WTC11 (cell line): ENCODE results near the gene NAA50. TPM values are rescaled to one million over a fixed set of nuclear protein-coding genes. Genes with fewer than 3 reads are reported as not detected.

Experiments
- ATAC-seq: fragments of 200-7000 bp; cut with Tn5 transposase; 2 replicates; pipeline ENCODE4 v1.10.0; 2021; ENCODE audit warnings: mild to moderate bottlenecking, moderate library complexity
- CTCF ChIA-PET: fragments of 300-600 bp; sonication (Branson Sonifier 250); formaldehyde crosslinking; loops from one replicate; lab custom pipeline; 2021; ENCODE audit warnings: antibody characterized with exemption; lab: Charles Lee
- POLR2A ChIA-PET: fragments of 350-600 bp; sonication (Branson Sonifier 250); formaldehyde crosslinking; loops from one replicate; lab custom pipeline; 2021; ENCODE audit warnings: antibody characterized with exemption; lab: Charles Lee
- DNase-seq: peaks from one replicate; pipeline ENCODE4 v3.0.0; 2021; ENCODE audit warnings: low spot score
- H3K27ac Mint-ChIP-seq: 2 replicates; pipeline ENCODE4 v1.8.0; 2021; ENCODE audit warnings: mixed read lengths
- H3K27me3 Mint-ChIP-seq: 2 replicates; pipeline ENCODE4 v1.8.0; 2021; ENCODE audit warnings: low read depth, mild to moderate bottlenecking, moderate library complexity, mixed read lengths
- H3K36me3 Mint-ChIP-seq: 2 replicates; pipeline ENCODE4 v1.8.0; 2021; ENCODE audit warnings: mixed read lengths
- H3K4me1 Mint-ChIP-seq: 2 replicates; pipeline ENCODE4 v1.8.0; 2022; ENCODE audit warnings: mixed read lengths
- H3K4me3 Mint-ChIP-seq: 2 replicates; pipeline ENCODE4 v1.8.0; 2021; ENCODE audit warnings: mild to moderate bottlenecking, moderate library complexity, mixed read lengths
- H3K9me3 Mint-ChIP-seq: 2 replicates; pipeline ENCODE4 v1.8.0; 2021; ENCODE audit warnings: mixed read lengths
- EMX1 ChIP-seq: fragments of 250-450 bp; sonication (Bioruptor Pico); IDR thresholded peaks from 2 replicates; pipeline ENCODE4 v1.8.0; 2021; ENCODE audit warnings: mild to moderate bottlenecking
- FOXK1 ChIP-seq: sonication (generic); formaldehyde crosslinking; IDR thresholded peaks from 2 replicates; pipeline ENCODE4 v1.8.0; 2022; ENCODE audit warnings: mild to moderate bottlenecking, moderate library complexity, missing genetic modification reagents
- HMGA2 ChIP-seq: fragments of 250-450 bp; sonication (Bioruptor Pico); IDR thresholded peaks from 2 replicates; pipeline ENCODE4 v1.4.0; 2021; ENCODE audit warnings: mild to moderate bottlenecking, moderate library complexity
- KAT7 ChIP-seq: sonication (generic); formaldehyde crosslinking; IDR thresholded peaks from 2 replicates; pipeline ENCODE4 v1.8.1; 2023; ENCODE audit warnings: missing genetic modification reagents, mild to moderate bottlenecking, borderline replicate concordance
- MXD4 ChIP-seq: fragments of 250-450 bp; sonication (Bioruptor Pico); IDR thresholded peaks from 2 replicates; pipeline ENCODE4 v1.8.0; 2021; ENCODE audit warnings: mild to moderate bottlenecking, moderate library complexity, borderline replicate concordance
- NFATC4 ChIP-seq: fragments of 250-450 bp; sonication (Bioruptor Pico); IDR thresholded peaks from 2 replicates; pipeline ENCODE4 v1.9.0; 2021; ENCODE audit warnings: mild to moderate bottlenecking
- NFE2L1 ChIP-seq: sonication (generic); formaldehyde crosslinking; IDR thresholded peaks from 2 replicates; pipeline ENCODE4 v1.8.1; 2023; ENCODE audit warnings: missing genetic modification reagents
- NR3C1 ChIP-seq: sonication (generic); formaldehyde crosslinking; conservative IDR thresholded peaks from 2 replicates; pipeline ENCODE4 v1.8.1; 2023; ENCODE audit warnings: low read depth, mild to moderate bottlenecking, missing genetic modification reagents
- ZBTB21 ChIP-seq: sonication (generic); formaldehyde crosslinking; IDR thresholded peaks from 2 replicates; pipeline ENCODE4 v1.8.1; 2023; ENCODE audit warnings: mild to moderate bottlenecking, missing genetic modification reagents, borderline replicate concordance
- ZNF219 ChIP-seq: sonication (generic); formaldehyde crosslinking; IDR thresholded peaks from 2 replicates; pipeline ENCODE4 v1.8.0; 2023; ENCODE audit warnings: missing genetic modification reagents, mild to moderate bottlenecking, borderline replicate concordance
- ZNF232 ChIP-seq: sonication (generic); formaldehyde crosslinking; IDR thresholded peaks from 2 replicates; pipeline ENCODE4 v1.8.0; 2022; ENCODE audit warnings: mild to moderate bottlenecking, missing genetic modification reagents
- ZNF317 ChIP-seq: sonication (generic); formaldehyde crosslinking; IDR thresholded peaks from 2 replicates; pipeline ENCODE4 v1.8.1; 2023; ENCODE audit warnings: low read depth, mild to moderate bottlenecking, moderate library complexity, missing genetic modification reagents, borderline replicate concordance
- ZNF423 ChIP-seq: fragments of 250-450 bp; sonication (Bioruptor Pico); IDR thresholded peaks from 2 replicates; pipeline ENCODE4 v2.1.2; 2022; ENCODE audit warnings: mild to moderate bottlenecking, moderate library complexity
- total RNA-seq: library from RNA; stranded (reverse); gene quantifications from 3 replicates; pipeline ENCODE4 v1.2.3, GENCODE V29; 2021
- TF ChIP-seq, protein P1 (sequence below): sonication (generic); formaldehyde crosslinking; IDR thresholded peaks from 2 replicates; pipeline ENCODE4 v1.8.1; 2022; ENCODE audit warnings: low read depth, missing genetic modification reagents, borderline replicate concordance
- TF ChIP-seq, protein P2 (sequence below): sonication (generic); formaldehyde crosslinking; IDR thresholded peaks from 2 replicates; pipeline ENCODE4 v1.8.0; 2023; ENCODE audit warnings: mild to moderate bottlenecking, missing genetic modification reagents
- TF ChIP-seq, protein P3 (sequence below): sonication (generic); formaldehyde crosslinking; IDR thresholded peaks from 2 replicates; pipeline ENCODE4 v1.8.1; 2022; ENCODE audit warnings: mild to moderate bottlenecking, missing genetic modification reagents, moderate library complexity, borderline replicate concordance
- TF ChIP-seq, protein P4 (sequence below): sonication (generic); formaldehyde crosslinking; IDR thresholded peaks from 2 replicates; pipeline ENCODE4 v1.8.0; 2022; ENCODE audit warnings: missing genetic modification reagents

NAA50 gene
- total RNA-seq, 1 experiment from 2014 or later = 193 TPM

DNA sequence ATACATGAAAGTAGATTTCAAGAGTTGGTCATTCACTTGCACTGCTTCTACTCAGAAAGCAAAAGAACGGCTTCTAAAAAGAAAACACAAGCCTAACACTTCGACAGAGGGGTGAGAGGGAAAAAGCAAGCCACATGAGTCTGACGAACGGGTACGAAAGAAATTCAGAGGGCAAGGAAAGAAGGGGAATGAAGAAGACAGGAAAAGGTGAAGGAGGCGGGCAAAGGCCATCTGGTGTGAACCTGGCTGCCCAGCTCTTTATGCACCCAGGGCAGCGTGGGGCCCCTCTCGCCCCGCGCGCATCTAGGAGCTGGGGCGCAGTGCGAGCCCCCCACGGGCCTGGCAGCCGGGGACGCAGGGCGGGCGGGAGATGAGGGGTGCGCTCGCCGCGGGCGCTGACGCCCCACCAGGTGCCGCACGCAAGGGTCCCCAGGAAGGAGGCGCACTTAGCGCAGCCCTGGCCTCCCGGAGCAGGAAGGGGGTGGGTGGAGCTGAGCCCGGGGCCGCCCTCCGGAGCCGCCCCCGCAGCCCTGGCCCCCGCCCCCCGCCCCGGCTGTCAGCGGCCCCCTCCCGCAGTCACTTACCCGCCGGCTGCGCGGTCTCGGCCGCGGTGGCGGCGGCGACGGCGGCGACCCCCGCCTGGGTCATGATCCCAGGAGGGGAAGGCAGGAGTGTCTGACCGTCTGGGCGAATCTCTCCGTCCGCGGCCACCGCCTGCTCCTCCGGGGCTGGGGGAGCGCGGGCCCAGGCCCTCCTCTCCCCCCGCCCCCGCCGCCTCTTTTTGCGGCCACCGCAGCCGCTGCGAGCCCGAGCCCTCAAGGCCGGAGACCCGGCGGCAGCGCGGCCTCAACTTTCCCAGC, 50.0 kb downstream of the NAA50 start, which contains the start of gene USF3:
Gene USF3 (minus strand): TSS at position 857 of the 860 bp plus-strand sequence. CDS start 21,764 bp downstream, outside the sequence.
- Mint-ChIP-seq H3K27me3 (no peaks in the 10 kb centered on the region), H3K27ac (peak within 1 kb of the TSS; percentile 98), H3K36me3 (no peaks in the 10 kb centered on the region), H3K9me3 (no peaks in the 10 kb centered on the region), H3K4me3 (peak within 1 kb of the TSS; percentile 100), H3K4me1 (peaks cover 13% of the 10 kb centered on the region)
- DNase-seq (peak; percentile 68), ATAC-seq (peak; percentile 61)
- TF ChIP-seq ZNF219 (CRISPR knock-in tag) = 0 out of 2 replicates have a peak, but pooled peaks have one; percentile 50
- TF ChIP-seq NFATC4 = no peak
- no peak for TF ChIP-seq KAT7 (CRISPR knock-in tag)
- TF ChIP-seq, protein P1, sequence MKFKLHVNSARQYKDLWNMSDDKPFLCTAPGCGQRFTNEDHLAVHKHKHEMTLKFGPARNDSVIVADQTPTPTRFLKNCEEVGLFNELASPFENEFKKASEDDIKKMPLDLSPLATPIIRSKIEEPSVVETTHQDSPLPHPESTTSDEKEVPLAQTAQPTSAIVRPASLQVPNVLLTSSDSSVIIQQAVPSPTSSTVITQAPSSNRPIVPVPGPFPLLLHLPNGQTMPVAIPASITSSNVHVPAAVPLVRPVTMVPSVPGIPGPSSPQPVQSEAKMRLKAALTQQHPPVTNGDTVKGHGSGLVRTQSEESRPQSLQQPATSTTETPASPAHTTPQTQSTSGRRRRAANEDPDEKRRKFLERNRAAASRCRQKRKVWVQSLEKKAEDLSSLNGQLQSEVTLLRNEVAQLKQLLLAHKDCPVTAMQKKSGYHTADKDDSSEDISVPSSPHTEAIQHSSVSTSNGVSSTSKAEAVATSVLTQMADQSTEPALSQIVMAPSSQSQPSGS (CRISPR knock-in tag) = no peak
- TF ChIP-seq ZNF423 (CRISPR knock-in tag) = peak; percentile 19; the same call in 1 of the 2 replicates
- no peak for TF ChIP-seq NR3C1 (CRISPR knock-in tag)
- TF ChIP-seq ZNF232 (CRISPR knock-in tag) = 0 out of 2 replicates have a peak, but pooled peaks have one; percentile 15
- TF ChIP-seq, protein P2, sequence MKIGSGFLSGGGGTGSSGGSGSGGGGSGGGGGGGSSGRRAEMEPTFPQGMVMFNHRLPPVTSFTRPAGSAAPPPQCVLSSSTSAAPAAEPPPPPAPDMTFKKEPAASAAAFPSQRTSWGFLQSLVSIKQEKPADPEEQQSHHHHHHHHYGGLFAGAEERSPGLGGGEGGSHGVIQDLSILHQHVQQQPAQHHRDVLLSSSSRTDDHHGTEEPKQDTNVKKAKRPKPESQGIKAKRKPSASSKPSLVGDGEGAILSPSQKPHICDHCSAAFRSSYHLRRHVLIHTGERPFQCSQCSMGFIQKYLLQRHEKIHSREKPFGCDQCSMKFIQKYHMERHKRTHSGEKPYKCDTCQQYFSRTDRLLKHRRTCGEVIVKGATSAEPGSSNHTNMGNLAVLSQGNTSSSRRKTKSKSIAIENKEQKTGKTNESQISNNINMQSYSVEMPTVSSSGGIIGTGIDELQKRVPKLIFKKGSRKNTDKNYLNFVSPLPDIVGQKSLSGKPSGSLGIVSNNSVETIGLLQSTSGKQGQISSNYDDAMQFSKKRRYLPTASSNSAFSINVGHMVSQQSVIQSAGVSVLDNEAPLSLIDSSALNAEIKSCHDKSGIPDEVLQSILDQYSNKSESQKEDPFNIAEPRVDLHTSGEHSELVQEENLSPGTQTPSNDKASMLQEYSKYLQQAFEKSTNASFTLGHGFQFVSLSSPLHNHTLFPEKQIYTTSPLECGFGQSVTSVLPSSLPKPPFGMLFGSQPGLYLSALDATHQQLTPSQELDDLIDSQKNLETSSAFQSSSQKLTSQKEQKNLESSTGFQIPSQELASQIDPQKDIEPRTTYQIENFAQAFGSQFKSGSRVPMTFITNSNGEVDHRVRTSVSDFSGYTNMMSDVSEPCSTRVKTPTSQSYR = no peak
- TF ChIP-seq FOXK1 (CRISPR knock-in tag) = no peak
- TF ChIP-seq ZBTB21 (CRISPR knock-in tag) = 0 out of 2 replicates have a peak, but pooled peaks have one; percentile 33
- POLR2A ChIA-PET = interaction anchor here (0.6 to 1.4 kb wide), 3 partner anchors 19 to 50 kb away, joined by 3 to 4 read pairs (median 3); partner anchors contain the start of gene NAA50
- CTCF ChIA-PET = interaction anchor here (0.6 to 1.6 kb wide), 8 partner anchors 10 to 356 kb away, joined by 3 to 15 read pairs (median 3); partner anchors contain the start of genes ATP6V1A, GRAMD1C and NAA50

DNA sequence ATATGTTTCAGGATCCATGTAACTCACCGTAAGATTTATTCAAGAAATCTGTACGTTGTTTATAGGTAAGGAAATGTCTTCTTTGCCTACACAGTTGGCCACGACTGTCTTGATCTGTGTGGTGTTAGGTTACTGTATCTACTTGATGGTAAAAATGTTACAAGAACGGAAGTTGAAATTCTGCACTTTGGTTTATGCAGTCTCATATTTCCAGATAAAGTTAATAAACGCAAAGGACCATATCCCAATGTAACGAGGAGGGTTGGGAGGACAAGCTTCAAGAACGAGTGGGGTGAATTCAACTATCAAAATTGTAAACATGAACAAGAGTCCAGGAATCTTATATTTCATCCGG, 50.6 kb downstream of the NAA50 start:
- Mint-ChIP-seq H3K4me3 (peak overlapping the region; percentile 100), H3K9me3 (no peaks in the 10 kb centered on the region), H3K36me3 (no peaks in the 10 kb centered on the region), H3K27me3 (no peaks in the 10 kb centered on the region), H3K27ac (peak overlapping the region; percentile 98), H3K4me1 (peaks cover 13% of the 10 kb centered on the region)
- ATAC-seq = no peak
- ChIA-PET POLR2A (interaction anchor here (0.6 to 1.4 kb wide), 2 partner anchors 18 to 50 kb away, joined by 3 to 4 read pairs; partner anchors contain the start of gene NAA50), CTCF (interaction anchor here (1.2 to 1.6 kb wide), 2 partner anchors 31 to 50 kb away, joined by 3 to 15 read pairs; partner anchors contain the start of gene NAA50)
- no peak for DNase-seq
- TF ChIP-seq HMGA2 (CRISPR knock-in tag) (no peak), ZNF317 (CRISPR knock-in tag) (no peak), NFE2L1 (CRISPR knock-in tag) (no peak), MXD4 (CRISPR knock-in tag) (no peak), EMX1 (CRISPR knock-in tag) (no peak)
- TF ChIP-seq, protein P3, sequence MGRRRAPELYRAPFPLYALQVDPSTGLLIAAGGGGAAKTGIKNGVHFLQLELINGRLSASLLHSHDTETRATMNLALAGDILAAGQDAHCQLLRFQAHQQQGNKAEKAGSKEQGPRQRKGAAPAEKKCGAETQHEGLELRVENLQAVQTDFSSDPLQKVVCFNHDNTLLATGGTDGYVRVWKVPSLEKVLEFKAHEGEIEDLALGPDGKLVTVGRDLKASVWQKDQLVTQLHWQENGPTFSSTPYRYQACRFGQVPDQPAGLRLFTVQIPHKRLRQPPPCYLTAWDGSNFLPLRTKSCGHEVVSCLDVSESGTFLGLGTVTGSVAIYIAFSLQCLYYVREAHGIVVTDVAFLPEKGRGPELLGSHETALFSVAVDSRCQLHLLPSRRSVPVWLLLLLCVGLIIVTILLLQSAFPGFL (CRISPR knock-in tag) = no peak
- TF ChIP-seq, protein P2 = no peak
- TF ChIP-seq, protein P4, sequence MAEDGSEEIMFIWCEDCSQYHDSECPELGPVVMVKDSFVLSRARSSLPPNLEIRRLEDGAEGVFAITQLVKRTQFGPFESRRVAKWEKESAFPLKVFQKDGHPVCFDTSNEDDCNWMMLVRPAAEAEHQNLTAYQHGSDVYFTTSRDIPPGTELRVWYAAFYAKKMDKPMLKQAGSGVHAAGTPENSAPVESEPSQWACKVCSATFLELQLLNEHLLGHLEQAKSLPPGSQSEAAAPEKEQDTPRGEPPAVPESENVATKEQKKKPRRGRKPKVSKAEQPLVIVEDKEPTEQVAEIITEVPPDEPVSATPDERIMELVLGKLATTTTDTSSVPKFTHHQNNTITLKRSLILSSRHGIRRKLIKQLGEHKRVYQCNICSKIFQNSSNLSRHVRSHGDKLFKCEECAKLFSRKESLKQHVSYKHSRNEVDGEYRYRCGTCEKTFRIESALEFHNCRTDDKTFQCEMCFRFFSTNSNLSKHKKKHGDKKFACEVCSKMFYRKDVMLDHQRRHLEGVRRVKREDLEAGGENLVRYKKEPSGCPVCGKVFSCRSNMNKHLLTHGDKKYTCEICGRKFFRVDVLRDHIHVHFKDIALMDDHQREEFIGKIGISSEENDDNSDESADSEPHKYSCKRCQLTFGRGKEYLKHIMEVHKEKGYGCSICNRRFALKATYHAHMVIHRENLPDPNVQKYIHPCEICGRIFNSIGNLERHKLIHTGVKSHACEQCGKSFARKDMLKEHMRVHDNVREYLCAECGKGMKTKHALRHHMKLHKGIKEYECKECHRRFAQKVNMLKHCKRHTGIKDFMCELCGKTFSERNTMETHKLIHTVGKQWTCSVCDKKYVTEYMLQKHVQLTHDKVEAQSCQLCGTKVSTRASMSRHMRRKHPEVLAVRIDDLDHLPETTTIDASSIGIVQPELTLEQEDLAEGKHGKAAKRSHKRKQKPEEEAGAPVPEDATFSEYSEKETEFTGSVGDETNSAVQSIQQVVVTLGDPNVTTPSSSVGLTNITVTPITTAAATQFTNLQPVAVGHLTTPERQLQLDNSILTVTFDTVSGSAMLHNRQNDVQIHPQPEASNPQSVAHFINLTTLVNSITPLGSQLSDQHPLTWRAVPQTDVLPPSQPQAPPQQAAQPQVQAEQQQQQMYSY (CRISPR knock-in tag) = no peak
